SK-N-SH (cell line): Measurements from ENCODE around the gene AP3B2.

Experiments
- EP300 ChIP-seq, 2 experiments: IDR thresholded peaks; 2 replicates each; pipeline versions ENCODE4 v1.4.0 to v1.6.1; 2012; ENCODE audit warnings: borderline replicate concordance in 1 of 2, low read depth in 1 of 2, low read length in 1 of 2
- FOXJ3 ChIP-seq: sonication (generic); formaldehyde crosslinking; IDR thresholded peaks from 2 replicates; pipeline ENCODE4 v1.5.1; 2020; ENCODE audit warnings: mild to moderate bottlenecking, missing genetic modification reagents
- FOXM1 ChIP-seq: IDR thresholded peaks from 2 replicates; pipeline ENCODE4 v1.4.0; 2012; ENCODE audit warnings: low read depth, mild to moderate bottlenecking
- GABPA ChIP-seq: IDR thresholded peaks from 2 replicates; pipeline ENCODE4 v1.4.0; 2012; ENCODE audit warnings: low read depth, mild to moderate bottlenecking
- GATA2 ChIP-seq: sonication (generic); formaldehyde crosslinking; IDR thresholded peaks from 2 replicates; pipeline ENCODE4 v1.5.0; 2020; ENCODE audit warnings: mild to moderate bottlenecking, missing genetic modification reagents
- JUND ChIP-seq: IDR thresholded peaks from 2 replicates; pipeline ENCODE4 v1.4.0; 2012
- POLR2AphosphoS5 ChIP-seq: IDR thresholded peaks from 2 replicates; pipeline ENCODE4 v1.6.1; 2012; ENCODE audit warnings: low read depth, low read length
- RCOR1 ChIP-seq: fragments of 150-350 bp; IDR thresholded peaks from 2 replicates; pipeline ENCODE4 v1.6.1; 2017; ENCODE audit warnings: antibody characterized with exemption, low read length
- SMC3 ChIP-seq: IDR thresholded peaks from 2 replicates; pipeline ENCODE4 v1.6.1; 2012; ENCODE audit warnings: low read depth, low read length, improper control_type of control experiment
- TEAD4 ChIP-seq: IDR thresholded peaks from 2 replicates; pipeline ENCODE4 v1.4.0; 2012; ENCODE audit warnings: mild to moderate bottlenecking, borderline replicate concordance; ENCODE audit not compliant: insufficient read depth
- YY1 ChIP-seq: IDR thresholded peaks from 2 replicates; pipeline ENCODE4 v1.4.0; 2012; ENCODE audit warnings: low read depth, mild to moderate bottlenecking
- TF ChIP-seq, protein P1 (sequence below): fragments of 200-600 bp; sonication (generic); IDR thresholded peaks from 2 replicates; pipeline ENCODE4 v1.6.1; 2017; ENCODE audit warnings: antibody characterized with exemption, mild to moderate bottlenecking, moderate library complexity
- TF ChIP-seq, protein P2 (sequence below): IDR thresholded peaks from 2 replicates; pipeline ENCODE4 v1.6.1; 2012; ENCODE audit warnings: mild to moderate bottlenecking, low read depth, low read length, moderate library complexity

DNA sequence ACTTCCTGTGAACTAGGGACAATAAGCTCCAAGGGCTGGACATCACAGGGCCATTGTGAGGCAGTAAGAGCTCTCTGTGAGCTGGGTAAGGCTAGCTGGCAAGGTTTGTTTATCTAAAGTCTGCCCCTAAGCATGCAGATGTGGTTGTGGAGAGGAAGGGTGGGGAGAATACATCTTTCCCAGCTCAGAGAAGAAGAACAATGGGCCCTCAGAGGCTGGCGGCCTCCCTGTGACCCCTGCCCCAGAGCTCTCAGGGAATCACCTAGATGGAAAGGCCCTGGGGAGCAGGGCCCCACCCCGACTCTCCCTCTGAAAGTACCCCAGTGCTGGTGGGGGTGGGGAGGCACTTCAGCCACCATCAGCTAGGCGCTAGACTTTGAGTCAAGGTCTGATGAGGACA is 4.3 kb upstream of the AP3B2 start:
- no peak for TF ChIP-seq TEAD4
- no peak for TF ChIP-seq FOXJ3 (CRISPR knock-in tag)
- no peak for TF ChIP-seq POLR2AphosphoS5
- TF ChIP-seq, protein P1, sequence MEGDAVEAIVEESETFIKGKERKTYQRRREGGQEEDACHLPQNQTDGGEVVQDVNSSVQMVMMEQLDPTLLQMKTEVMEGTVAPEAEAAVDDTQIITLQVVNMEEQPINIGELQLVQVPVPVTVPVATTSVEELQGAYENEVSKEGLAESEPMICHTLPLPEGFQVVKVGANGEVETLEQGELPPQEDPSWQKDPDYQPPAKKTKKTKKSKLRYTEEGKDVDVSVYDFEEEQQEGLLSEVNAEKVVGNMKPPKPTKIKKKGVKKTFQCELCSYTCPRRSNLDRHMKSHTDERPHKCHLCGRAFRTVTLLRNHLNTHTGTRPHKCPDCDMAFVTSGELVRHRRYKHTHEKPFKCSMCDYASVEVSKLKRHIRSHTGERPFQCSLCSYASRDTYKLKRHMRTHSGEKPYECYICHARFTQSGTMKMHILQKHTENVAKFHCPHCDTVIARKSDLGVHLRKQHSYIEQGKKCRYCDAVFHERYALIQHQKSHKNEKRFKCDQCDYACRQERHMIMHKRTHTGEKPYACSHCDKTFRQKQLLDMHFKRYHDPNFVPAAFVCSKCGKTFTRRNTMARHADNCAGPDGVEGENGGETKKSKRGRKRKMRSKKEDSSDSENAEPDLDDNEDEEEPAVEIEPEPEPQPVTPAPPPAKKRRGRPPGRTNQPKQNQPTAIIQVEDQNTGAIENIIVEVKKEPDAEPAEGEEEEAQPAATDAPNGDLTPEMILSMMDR, result no peak
- TF ChIP-seq RCOR1, result no peak
- TF ChIP-seq, protein P2, sequence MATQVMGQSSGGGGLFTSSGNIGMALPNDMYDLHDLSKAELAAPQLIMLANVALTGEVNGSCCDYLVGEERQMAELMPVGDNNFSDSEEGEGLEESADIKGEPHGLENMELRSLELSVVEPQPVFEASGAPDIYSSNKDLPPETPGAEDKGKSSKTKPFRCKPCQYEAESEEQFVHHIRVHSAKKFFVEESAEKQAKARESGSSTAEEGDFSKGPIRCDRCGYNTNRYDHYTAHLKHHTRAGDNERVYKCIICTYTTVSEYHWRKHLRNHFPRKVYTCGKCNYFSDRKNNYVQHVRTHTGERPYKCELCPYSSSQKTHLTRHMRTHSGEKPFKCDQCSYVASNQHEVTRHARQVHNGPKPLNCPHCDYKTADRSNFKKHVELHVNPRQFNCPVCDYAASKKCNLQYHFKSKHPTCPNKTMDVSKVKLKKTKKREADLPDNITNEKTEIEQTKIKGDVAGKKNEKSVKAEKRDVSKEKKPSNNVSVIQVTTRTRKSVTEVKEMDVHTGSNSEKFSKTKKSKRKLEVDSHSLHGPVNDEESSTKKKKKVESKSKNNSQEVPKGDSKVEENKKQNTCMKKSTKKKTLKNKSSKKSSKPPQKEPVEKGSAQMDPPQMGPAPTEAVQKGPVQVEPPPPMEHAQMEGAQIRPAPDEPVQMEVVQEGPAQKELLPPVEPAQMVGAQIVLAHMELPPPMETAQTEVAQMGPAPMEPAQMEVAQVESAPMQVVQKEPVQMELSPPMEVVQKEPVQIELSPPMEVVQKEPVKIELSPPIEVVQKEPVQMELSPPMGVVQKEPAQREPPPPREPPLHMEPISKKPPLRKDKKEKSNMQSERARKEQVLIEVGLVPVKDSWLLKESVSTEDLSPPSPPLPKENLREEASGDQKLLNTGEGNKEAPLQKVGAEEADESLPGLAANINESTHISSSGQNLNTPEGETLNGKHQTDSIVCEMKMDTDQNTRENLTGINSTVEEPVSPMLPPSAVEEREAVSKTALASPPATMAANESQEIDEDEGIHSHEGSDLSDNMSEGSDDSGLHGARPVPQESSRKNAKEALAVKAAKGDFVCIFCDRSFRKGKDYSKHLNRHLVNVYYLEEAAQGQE, result no peak
- no peak for TF ChIP-seq YY1
- TF ChIP-seq SMC3, result no peak
- no peak for TF ChIP-seq GABPA
- no peak for TF ChIP-seq GATA2 (CRISPR knock-in tag)
- TF ChIP-seq FOXM1, result no peak
- no peak for TF ChIP-seq EP300 (IDR thresholded peaks at IDR 0.05; ENCODE audit: borderline replicate concordance in 1 of 2, low read depth in 1 of 2, low read length in 1 of 2)
- no peak for TF ChIP-seq JUND
